ENCODE measurements around the gene HYAL3. TPM values are rescaled to one million over a fixed set of nuclear protein-coding genes. Genes with fewer than 3 reads are reported as not detected.

The HYAL3 gene
- total RNA-seq, 1 experiment from 2014 or later: 13.0 TPM

Other genes starting within 250 kb of the HYAL3 start
- 56.9 and 61.4 TPM in 2 replicates for gene RBM5, start 210.5 kb downstream of the HYAL3 start, total RNA-seq (2014; rRNA removed; shearing (Covaris generic))
- gene SEMA3F, start 144.1 kb downstream of the HYAL3 start, total RNA-seq (2014; rRNA removed; shearing (Covaris generic)): 4.4 and 5.4 TPM in 2 replicates
- not detected in 2 replicates for gene GNAT1, start 107.8 kb downstream of the HYAL3 start, total RNA-seq (2014; rRNA removed; shearing (Covaris generic))
- gene SLC38A3, start 94.1 kb downstream of the HYAL3 start, total RNA-seq (2014; rRNA removed; shearing (Covaris generic)): 0.09 and 0.27 TPM in 2 replicates
- gene GNAI2, start 63.2 kb downstream of the HYAL3 start, total RNA-seq (2014; rRNA removed; shearing (Covaris generic)): 45.5 and 50.1 TPM in 2 replicates
- gene SEMA3B, start 30.3 kb downstream of the HYAL3 start, total RNA-seq (2014; rRNA removed; shearing (Covaris generic)): 4.9 and 6.1 TPM in 2 replicates
- not detected in 2 replicates for gene LSMEM2, start 20.3 kb downstream of the HYAL3 start, total RNA-seq (2014; rRNA removed; shearing (Covaris generic))
- 116 TPM in 2 replicates for gene IFRD2, start 7.0 kb downstream of the HYAL3 start, total RNA-seq (2014; rRNA removed; shearing (Covaris generic))
- 7.2 and 7.6 TPM in 2 replicates for gene NAA80, start within 50 bp of the HYAL3 start, total RNA-seq (2014; rRNA removed; shearing (Covaris generic))
- 5.9 and 6.2 TPM in 2 replicates for gene HYAL1, start 4.2 kb upstream of the HYAL3 start, total RNA-seq (2014; rRNA removed; shearing (Covaris generic))
- gene HYAL2, start 23.3 kb upstream of the HYAL3 start, total RNA-seq (2014; rRNA removed; shearing (Covaris generic)): 19.9 and 28.5 TPM in 2 replicates
- 15.4 and 17.6 TPM in 2 replicates for gene TUSC2, start 28.8 kb upstream of the HYAL3 start, total RNA-seq (2014; rRNA removed; shearing (Covaris generic))
- gene RASSF1, start 41.4 kb upstream of the HYAL3 start, total RNA-seq (2014; rRNA removed; shearing (Covaris generic)): 8.9 and 9.4 TPM in 2 replicates
- gene ZMYND10, start 46.3 kb upstream of the HYAL3 start, total RNA-seq (2014; rRNA removed; shearing (Covaris generic)): 0.30 and 1.1 TPM in 2 replicates
- gene NPRL2, start 51.4 kb upstream of the HYAL3 start, total RNA-seq (2014; rRNA removed; shearing (Covaris generic)): 16.8 and 17.3 TPM in 2 replicates
- gene CYB561D2, start 51.5 kb upstream of the HYAL3 start, total RNA-seq (2014; rRNA removed; shearing (Covaris generic)): 8.3 and 8.9 TPM in 2 replicates
- 27.7 and 31.7 TPM in 2 replicates for gene TMEM115, start 60.1 kb upstream of the HYAL3 start, total RNA-seq (2014; rRNA removed; shearing (Covaris generic))
- gene CACNA2D2, start 204.2 kb upstream of the HYAL3 start, total RNA-seq (2014; rRNA removed; shearing (Covaris generic)): 0.02 and 0.06 TPM in 2 replicates

All from NCI-H460 (cell line).